ENCODE results near the gene SHROOM2.

Gene SHROOM2

DNA sequence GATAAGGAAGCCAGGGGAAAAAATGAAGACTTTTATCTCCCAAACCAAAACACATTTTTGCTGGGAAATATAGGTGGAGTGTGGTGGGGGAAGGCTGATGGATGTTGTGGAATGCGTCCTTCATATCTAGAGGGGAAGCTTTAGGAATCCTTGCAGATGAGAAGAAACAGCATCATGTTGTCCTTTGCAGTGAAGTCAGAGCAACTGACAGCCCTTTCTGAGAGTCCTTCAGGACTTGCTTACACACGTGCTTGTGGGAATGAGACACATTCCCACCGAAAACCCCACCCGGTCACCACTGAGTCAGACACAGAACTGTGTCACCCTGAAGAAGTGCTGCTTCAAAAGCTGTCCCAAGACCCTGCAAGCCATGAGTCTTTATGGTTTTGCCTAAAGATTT, 81.5 kb downstream of the SHROOM2 start:
- no peak for DNase-seq (ENCODE audit: insufficient read length, low spot score)
- no peak for FAIRE-seq
- TF ChIP-seq POLR2AphosphoS5 (IDR thresholded peaks at IDR 0.05; ENCODE audit: low read depth, low read length) (no peak), TAF1 (IDR thresholded peaks at IDR 0.05; ENCODE audit: low read depth, low read length) (no peak), SPI1 (IDR thresholded peaks at IDR 0.05; ENCODE audit: low read depth, low read length) (no peak), POLR2A (IDR thresholded peaks at IDR 0.05; ENCODE audit: low read depth, low read length) (no peak), POU2F2 (IDR thresholded peaks at IDR 0.05; ENCODE audit: low read depth, low read length) (no peak), PAX5 (IDR thresholded peaks at IDR 0.05; ENCODE audit: insufficient read depth, low read length, severe bottlenecking) (no peak)

DNA sequence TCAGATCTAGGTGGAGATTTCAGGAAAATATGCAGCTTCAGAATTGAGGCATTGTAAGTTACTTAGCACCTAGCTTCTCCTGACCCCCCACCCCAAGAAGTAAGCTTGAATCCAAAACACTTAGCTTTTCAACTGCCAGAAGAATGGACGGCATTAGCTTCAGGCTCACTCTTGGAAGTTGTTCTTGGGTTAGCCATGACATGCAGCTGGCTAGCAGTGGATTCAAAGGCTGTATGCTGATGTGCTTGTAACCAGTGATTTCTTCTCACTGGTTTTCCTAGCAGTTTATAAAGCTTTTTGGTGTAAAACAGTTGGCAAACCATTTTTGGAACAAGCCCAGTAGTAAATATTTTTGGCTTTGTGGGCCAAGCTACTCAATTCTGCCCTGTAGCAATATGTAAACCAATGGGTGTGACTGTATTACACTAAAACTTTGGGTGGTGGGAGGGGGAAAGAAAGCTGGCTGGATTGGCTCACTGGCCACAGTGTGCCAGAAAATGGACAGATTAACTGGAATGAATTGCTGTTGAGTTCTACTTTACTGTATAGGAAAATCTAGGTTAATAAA, 85.6 kb downstream of the SHROOM2 start:
- TF ChIP-seq TAF1 (IDR thresholded peaks at IDR 0.05; ENCODE audit: low read depth, low read length) (no peak), PAX5 (IDR thresholded peaks at IDR 0.05; ENCODE audit: insufficient read depth, low read length, severe bottlenecking) (no peak), POLR2A (IDR thresholded peaks at IDR 0.05; ENCODE audit: low read depth, low read length) (no peak), POLR2AphosphoS5 (IDR thresholded peaks at IDR 0.05; ENCODE audit: low read depth, low read length) (no peak), POU2F2 (IDR thresholded peaks at IDR 0.05; ENCODE audit: low read depth, low read length) (no peak), SPI1 (IDR thresholded peaks at IDR 0.05; ENCODE audit: low read depth, low read length) (no peak)
- no peak for DNase-seq (ENCODE audit: insufficient read length, low spot score)
- no peak for FAIRE-seq

DNA sequence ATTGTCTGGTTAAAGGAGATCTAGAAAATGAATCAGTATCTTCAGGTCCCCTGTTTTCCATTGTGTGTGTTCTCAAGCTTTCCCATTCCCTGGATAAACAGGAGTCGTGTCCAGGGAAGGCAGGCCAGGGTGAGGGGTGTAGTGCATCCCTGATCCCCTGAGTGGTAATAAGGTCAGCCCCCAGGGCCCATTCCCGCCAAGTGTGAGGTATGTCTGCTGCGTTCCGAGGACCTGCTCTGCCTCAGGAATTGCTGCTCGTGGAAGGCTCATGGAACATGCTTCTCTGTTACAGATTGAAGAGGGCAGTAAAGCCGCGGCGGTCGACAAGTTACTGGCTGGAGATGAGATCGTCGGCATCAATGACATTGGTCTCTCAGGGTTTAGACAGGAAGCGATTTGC, 87.1 kb downstream of the SHROOM2 start:
- FAIRE-seq (no peak), DNase-seq (ENCODE audit: insufficient read length, low spot score) (no peak)
- TF ChIP-seq POLR2AphosphoS5 (IDR thresholded peaks at IDR 0.05; ENCODE audit: low read depth, low read length) (no peak), PAX5 (IDR thresholded peaks at IDR 0.05; ENCODE audit: insufficient read depth, low read length, severe bottlenecking) (no peak), TAF1 (IDR thresholded peaks at IDR 0.05; ENCODE audit: low read depth, low read length) (no peak), POU2F2 (IDR thresholded peaks at IDR 0.05; ENCODE audit: low read depth, low read length) (no peak), SPI1 (IDR thresholded peaks at IDR 0.05; ENCODE audit: low read depth, low read length) (no peak), POLR2A (IDR thresholded peaks at IDR 0.05; ENCODE audit: low read depth, low read length) (no peak)

DNA sequence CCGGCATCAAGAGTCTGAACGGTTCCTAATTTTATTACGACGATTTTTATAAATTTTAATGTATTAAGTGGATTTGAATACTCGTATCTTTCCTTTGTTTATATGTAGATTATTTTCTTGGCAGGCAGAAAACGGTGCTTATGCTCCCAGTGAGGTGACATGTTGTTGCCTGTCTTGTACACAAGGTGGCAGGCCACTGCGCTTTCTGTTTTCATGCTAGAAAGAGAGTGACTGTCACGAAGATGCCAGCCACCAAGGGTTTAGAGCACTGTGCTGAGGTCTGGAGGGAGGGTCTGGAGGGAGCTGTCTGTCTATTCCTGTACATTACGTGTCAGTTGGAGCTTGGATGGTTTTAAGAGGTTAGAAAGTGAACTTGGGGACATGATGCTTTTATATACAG, 87.7 kb downstream of the SHROOM2 start:
- TF ChIP-seq SPI1 (IDR thresholded peaks at IDR 0.05; ENCODE audit: low read depth, low read length) (no peak), POU2F2 (IDR thresholded peaks at IDR 0.05; ENCODE audit: low read depth, low read length) (no peak), POLR2A (IDR thresholded peaks at IDR 0.05; ENCODE audit: low read depth, low read length) (no peak), PAX5 (IDR thresholded peaks at IDR 0.05; ENCODE audit: insufficient read depth, low read length, severe bottlenecking) (no peak), POLR2AphosphoS5 (IDR thresholded peaks at IDR 0.05; ENCODE audit: low read depth, low read length) (no peak), TAF1 (IDR thresholded peaks at IDR 0.05; ENCODE audit: low read depth, low read length) (no peak)
- DNase-seq (ENCODE audit: insufficient read length, low spot score) (no peak), FAIRE-seq (peak; percentile 90)

DNA sequence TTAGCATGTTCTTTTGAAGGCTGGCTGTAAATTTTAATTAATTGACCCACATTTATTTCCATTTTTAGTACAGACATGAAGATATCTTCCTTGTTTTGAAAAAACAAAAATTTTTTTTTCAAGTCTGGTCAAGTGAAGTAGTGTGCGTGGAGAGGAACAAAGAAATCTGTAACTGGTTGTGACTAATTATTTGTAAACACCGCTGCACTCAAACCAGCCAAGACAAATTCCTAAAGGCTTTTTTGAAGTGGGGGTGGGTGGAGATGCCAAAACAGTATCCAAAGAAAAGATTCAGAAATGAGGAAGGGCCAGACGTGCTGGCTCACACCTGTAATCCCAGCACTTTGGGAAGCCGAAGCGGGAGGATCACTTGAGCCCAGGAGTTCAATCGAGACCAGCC, 88.3 kb downstream of the SHROOM2 start:
- no peak for FAIRE-seq
- DNase-seq (ENCODE audit: insufficient read length, low spot score): no peak
- no peak for TF ChIP-seq SPI1 (IDR thresholded peaks at IDR 0.05; ENCODE audit: low read depth, low read length)

DNA sequence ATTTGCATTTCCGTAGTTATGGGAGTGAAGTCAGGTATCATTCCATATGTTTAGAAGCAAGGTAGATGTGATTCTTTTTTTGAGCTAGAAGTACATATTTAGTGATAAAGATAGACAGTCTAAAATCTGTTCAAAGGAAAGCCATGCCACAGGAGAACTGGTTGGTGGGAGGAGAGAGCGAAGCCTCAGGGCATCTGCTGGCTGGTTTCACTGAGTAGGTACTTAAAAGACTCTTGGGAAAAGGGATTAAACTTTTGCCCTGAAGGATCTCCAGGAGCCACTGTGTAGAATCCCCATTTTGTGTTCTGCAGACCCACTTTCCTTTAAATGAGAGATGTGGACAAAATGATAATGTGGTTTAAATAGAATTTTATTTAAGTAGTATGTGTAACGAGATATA, 89.6 kb downstream of the SHROOM2 start:
- TF ChIP-seq PAX5 (IDR thresholded peaks at IDR 0.05; ENCODE audit: insufficient read depth, low read length, severe bottlenecking): no peak
- TF ChIP-seq POLR2AphosphoS5 (IDR thresholded peaks at IDR 0.05; ENCODE audit: low read depth, low read length): no peak
- no peak for TF ChIP-seq POU2F2 (IDR thresholded peaks at IDR 0.05; ENCODE audit: low read depth, low read length)
- no peak for TF ChIP-seq TAF1 (IDR thresholded peaks at IDR 0.05; ENCODE audit: low read depth, low read length)
- no peak for TF ChIP-seq POLR2A (IDR thresholded peaks at IDR 0.05; ENCODE audit: low read depth, low read length)
- TF ChIP-seq SPI1 (IDR thresholded peaks at IDR 0.05; ENCODE audit: low read depth, low read length): no peak
- FAIRE-seq (no peak), DNase-seq (ENCODE audit: insufficient read length, low spot score) (no peak)

DNA sequence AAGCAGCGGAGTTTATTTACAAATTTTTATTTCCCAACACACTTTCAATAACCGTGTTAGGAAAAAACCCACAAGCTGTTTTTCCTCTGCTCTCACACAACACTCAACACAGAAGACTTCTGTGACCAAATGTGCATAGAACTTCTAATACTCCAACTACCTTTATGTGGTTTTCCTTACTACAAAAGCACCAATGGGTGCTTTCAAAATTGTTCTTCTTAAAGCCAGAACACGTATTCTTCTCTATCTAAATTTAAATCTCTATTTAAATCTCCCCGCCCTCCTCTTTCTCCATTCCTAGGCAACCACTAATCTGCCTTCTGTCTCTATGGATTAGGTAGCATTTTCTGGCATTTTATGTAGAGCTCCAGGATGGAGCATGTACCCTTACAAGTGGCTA, 90.0 kb downstream of the SHROOM2 start:
- DNase-seq (ENCODE audit: insufficient read length, low spot score): no peak
- FAIRE-seq: no peak
- no peak for TF ChIP-seq POLR2AphosphoS5 (IDR thresholded peaks at IDR 0.05; ENCODE audit: low read depth, low read length)
- TF ChIP-seq POU2F2 (IDR thresholded peaks at IDR 0.05; ENCODE audit: low read depth, low read length): no peak
- TF ChIP-seq TAF1 (IDR thresholded peaks at IDR 0.05; ENCODE audit: low read depth, low read length): no peak

DNA sequence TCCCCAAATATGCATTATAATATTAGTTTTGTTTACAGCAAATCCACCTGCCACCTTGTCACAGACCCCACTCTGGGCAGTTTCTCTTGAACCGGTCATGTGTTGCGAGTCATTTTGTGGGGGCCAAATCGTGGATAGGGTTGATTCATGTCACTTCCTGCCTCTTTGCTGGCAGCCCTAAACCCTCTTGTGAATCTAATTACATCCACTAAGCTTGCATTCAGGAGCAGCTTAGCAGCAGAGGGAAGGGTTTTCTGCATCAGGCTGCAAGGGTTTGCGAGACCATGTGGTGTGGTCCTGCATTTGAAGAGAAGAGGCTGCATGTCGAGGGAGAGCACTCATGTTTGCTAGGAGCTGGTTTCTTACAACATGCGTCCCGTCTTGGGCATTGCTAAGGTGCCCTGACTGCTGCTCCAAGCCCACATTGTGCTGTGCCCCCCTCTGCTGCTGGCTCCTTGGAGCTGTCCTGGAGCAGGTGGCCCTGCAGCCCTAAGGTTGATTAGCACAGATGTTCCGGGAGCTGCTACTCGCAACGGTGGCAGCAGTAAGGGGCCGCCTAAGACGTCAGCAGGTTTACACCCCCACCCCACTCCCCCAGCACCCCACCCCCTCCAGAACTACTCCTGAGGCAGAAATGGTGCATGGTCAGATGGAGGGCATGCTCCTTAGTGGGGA, 92.1 kb downstream of the SHROOM2 start:
- DNase-seq (ENCODE audit: insufficient read length, low spot score): no peak
- no peak for FAIRE-seq
- TF ChIP-seq POLR2AphosphoS5 (IDR thresholded peaks at IDR 0.05; ENCODE audit: low read depth, low read length) (no peak), TAF1 (IDR thresholded peaks at IDR 0.05; ENCODE audit: low read depth, low read length) (no peak), POU2F2 (IDR thresholded peaks at IDR 0.05; ENCODE audit: low read depth, low read length) (no peak), PAX5 (IDR thresholded peaks at IDR 0.05; ENCODE audit: insufficient read depth, low read length, severe bottlenecking) (no peak), POLR2A (IDR thresholded peaks at IDR 0.05; ENCODE audit: low read depth, low read length) (no peak)

DNA sequence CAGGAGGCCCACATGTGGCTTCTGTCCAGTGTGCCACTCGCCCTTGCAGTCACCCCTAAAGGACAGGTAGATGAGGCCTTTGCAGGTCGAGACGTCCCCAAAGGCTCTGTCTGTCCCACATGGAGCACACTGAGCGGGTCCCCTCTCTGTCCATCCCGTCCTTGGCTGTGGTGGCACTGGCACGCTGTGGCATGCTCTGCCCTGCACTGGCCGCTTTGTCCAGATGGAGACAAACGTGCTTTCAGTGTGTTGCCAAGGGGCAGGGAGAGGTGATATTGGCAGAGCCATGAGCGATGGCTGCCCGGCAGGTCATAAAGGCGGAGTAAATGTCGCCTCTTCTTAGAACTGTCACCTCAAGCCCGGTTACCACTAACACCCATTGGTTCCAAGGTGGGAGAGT, 94.0 kb downstream of the SHROOM2 start:
- FAIRE-seq (no peak), DNase-seq (ENCODE audit: insufficient read length, low spot score) (no peak)
- TF ChIP-seq SPI1 (IDR thresholded peaks at IDR 0.05; ENCODE audit: low read depth, low read length) (no peak), PAX5 (IDR thresholded peaks at IDR 0.05; ENCODE audit: insufficient read depth, low read length, severe bottlenecking) (no peak), POLR2AphosphoS5 (IDR thresholded peaks at IDR 0.05; ENCODE audit: low read depth, low read length) (no peak), TAF1 (IDR thresholded peaks at IDR 0.05; ENCODE audit: low read depth, low read length) (no peak), POU2F2 (IDR thresholded peaks at IDR 0.05; ENCODE audit: low read depth, low read length) (no peak), POLR2A (IDR thresholded peaks at IDR 0.05; ENCODE audit: low read depth, low read length) (no peak)

DNA sequence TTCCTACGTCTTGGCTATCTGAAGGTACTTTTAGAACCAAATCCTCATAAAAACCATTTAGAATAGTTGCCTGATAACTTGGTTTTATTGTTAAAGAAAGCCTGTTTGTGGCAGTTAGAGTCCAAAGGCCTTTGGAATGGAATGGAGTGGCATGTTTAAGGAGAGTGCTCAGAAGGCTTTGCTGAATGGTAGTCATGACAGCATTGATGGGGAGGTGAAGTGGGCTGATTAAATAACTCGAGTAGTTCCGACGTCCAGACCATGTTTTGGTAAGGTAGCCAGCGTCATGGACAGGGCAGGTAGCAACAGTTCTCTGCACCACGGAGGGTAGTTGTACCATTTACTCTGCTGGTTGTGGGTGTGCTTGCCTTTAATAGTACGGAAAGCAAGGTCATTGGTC, 94.6 kb downstream of the SHROOM2 start:
- DNase-seq (ENCODE audit: insufficient read length, low spot score) (no peak), FAIRE-seq (no peak)
- TF ChIP-seq POLR2A (IDR thresholded peaks at IDR 0.05; ENCODE audit: low read depth, low read length) (no peak), PAX5 (IDR thresholded peaks at IDR 0.05; ENCODE audit: insufficient read depth, low read length, severe bottlenecking) (no peak), TAF1 (IDR thresholded peaks at IDR 0.05; ENCODE audit: low read depth, low read length) (no peak), SPI1 (IDR thresholded peaks at IDR 0.05; ENCODE audit: low read depth, low read length) (no peak), POU2F2 (IDR thresholded peaks at IDR 0.05; ENCODE audit: low read depth, low read length) (no peak), POLR2AphosphoS5 (IDR thresholded peaks at IDR 0.05; ENCODE audit: low read depth, low read length) (no peak)
